HG02973 (cell line): ENCODE data around the gene PSMA6.
"Not testable (repeated sequence)": the region's sequence is repeated elsewhere in the genome, so short reads cannot be mapped to it uniquely, and the experiment has no call there.

Source experiments
- ATAC-seq: cut with Tn5 transposase; IDR thresholded peaks from one replicate; pipeline ENCODE4 v1.9.1; 2021; ENCODE audit warnings: moderate library complexity; ENCODE audit not compliant: unreplicated experiment

PSMA6 gene

DNA sequence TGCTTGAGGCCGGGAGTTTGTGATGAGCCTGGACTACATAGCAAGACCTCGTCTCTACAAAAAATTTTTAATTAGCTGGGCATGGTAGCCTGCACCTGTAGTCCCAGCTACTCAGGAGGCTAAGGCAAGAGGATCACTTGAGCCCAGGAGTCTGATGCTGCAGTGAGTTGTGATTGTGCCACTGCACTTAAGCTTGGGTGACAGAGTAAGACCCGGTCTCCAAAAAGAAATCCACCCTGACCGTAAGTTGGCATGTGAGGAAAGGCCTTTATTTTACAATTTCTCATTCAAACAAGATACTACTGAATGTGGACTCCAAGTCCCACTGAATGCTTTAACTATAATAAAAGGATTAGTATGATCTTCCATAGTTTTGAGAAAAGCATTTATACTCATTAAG is 27.3 kb downstream of the PSMA6 start:
- ATAC-seq: no peak

DNA sequence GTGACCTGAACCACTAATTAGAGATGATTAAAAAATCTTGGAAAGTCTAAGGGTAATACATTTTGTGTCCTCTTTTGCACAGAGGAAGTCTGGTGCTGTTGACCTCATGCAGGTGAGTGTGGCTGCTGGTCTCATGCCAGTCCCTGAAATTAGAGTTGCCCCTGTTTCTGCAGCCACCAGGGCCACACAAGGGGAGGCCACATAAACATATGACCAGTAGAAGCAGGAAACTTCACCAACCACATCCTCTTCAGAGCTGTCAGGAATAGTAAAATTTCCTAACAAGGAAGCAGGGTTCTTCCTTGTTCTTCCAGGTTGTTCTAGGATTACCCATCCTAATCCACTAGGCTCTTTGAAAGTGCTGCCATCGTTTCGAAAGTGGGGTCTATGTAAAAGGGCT is 28.3 kb downstream of the PSMA6 start:
- ATAC-seq: no peak

DNA sequence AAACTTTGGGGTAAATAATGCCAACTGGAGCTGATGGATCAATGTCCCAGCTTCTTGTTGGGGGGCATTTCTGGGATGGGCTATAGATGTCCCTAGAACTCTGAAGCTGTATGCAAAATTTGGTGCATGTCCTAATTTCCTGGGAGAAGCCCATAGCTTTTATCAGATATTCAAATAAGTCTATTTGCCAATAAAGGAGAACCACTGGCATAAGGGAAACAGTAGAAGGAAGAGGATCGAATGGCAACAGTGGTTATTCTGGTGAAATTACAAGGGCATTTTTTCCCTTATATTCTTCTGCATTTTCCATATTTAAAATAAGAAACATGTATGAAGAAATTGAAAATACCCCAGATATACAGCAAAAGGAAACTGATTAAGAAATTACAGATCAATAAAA is 34.2 kb downstream of the PSMA6 start:
- ATAC-seq: no peak

DNA sequence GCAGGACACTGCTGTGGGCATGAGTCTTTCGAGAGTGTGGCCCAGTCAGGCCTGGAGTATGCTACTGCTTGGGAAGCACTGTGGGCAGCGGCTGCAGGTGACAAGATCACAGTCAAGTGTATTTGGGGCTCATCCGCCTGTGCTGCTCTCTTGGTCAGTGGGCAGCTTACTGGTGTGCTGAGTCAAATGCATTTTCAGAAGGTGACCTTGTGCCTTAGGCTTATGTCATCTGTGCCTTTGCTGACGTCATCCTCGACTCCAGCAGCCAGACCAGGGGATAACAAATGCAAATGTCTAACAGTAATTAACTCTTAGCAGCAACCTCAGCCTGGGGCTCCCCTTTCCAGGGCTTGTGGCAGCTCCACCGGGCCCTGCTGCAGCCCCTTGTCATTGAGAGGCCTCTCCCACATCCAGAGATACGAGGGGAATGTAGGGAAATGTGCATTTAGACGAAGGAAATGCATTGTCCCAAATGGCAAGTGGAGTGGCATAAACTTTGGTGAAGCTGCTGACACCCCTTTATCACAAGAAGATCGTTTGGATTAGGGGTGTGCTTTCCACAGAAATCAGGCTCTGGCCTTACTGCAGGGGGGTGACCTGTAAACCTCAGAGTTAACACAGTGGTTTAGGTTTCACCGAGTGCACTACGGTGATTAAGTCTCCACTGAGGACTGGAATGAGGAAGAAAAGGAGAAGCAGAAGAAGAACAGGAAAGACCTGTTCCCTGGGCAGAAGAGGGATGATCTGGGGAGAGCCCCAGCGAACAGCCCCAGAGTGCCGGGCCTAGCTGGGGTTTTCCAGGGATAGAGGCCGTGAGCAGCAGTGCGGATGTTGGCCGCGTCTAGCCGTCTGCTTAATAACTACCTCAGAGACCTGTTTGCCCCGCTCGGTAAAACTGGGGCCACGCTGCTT is 39.7 kb downstream of the PSMA6 start:
- no peak for ATAC-seq

DNA sequence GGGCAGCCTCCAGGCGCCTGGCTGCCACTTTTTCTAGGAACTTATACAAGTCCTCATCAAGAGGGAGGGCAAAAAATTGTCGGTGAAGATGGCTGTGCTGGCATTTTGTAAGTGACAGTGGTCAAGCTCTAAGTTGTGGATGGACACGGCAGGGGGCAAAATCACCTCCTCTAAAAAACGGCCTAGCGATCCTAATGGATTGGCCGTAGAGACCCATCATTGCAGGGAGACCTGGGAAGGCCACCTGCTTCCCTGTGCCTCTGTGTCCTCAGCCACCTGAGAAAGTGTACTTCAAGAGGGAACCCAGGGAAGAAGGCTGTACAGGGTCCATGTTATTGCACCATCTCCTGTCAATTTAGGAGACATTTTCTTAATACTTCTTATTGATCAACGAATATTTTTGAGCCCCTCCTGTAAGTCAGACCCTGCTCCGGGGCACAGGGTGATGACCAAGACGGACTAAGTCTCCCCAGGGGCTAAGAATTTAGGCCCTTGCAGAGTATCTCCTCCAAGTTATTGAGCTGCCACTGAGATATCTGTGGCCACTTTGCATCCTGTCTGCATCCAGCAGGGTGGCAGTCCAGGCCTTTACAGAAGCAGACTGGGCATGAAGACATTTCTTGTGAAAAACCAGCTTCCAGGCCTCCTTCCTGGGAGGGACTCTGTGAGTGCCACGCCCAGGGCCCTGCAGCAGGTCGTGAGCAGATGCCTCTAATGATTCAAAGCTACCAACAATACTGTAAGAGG is 40.5 kb downstream of the PSMA6 start:
- no peak for ATAC-seq

DNA sequence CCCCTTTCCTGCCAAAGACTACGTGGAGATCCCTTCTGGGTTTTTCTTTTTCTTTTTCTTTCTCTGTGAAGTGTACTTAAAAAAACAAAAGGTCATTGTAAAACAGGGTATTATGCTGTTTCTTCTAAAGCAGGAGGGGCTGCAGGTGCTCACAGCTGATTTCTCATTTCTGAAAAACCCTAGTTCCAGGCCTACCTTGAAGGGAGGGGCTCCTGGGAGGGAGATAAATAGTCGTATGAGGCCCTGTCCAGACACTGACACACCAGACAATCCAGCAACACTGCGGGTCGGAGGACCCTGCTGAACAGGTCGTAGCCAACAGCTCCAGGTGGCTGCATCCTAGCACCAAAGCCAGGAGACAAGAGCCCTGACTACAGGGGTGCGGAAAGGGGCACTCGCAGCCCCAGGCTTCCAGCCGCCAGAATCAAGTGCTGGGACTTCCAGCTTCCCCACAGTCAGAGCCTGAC is 41.1 kb downstream of the PSMA6 start:
- no peak for ATAC-seq

DNA sequence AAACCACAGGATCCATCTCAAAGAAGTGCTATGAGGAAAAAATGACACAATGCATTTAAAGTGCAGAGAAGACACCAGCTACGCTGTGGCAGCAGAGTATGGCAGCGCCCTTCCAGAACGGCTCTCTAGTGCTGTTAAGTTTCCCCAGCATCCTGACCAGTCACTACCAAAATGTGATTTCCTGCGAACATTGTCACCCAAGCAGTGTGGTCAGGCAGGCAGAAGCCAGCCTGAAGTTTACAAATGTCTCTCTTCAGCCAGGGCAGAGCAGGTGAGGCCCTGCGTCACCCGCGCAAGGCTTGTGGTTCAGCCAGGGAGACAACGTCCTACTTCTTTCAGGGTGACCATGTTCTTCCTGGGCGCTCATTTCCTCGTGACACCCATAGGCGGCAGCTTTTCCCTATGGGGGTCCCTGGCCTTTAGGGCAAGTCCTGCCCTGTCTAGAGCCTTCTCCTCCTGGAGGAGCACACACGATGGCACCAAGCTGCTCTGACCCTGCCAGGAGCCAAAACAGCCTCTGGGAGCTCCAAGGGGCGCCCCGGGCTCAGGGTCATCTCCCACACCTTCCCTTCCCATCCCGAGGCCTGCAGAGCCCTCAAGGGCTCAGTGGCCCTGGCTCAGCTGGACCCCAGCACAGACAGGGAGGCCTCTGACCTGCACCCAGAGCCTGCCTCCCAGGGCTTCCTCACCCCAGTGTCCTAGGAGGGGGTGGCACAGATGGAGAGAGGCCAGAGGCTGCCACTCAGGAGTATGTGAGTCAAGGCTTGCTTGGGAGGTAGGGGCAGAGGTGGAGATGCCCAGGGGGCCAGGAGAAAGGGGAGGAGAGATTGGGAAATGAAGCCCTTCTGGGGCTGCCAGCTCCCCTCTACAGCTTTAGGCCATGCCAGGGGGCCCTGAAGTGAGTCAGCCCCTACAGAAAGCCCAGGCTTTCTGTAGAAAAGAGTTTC is 41.9 kb downstream of the PSMA6 start:
- ATAC-seq: no peak

DNA sequence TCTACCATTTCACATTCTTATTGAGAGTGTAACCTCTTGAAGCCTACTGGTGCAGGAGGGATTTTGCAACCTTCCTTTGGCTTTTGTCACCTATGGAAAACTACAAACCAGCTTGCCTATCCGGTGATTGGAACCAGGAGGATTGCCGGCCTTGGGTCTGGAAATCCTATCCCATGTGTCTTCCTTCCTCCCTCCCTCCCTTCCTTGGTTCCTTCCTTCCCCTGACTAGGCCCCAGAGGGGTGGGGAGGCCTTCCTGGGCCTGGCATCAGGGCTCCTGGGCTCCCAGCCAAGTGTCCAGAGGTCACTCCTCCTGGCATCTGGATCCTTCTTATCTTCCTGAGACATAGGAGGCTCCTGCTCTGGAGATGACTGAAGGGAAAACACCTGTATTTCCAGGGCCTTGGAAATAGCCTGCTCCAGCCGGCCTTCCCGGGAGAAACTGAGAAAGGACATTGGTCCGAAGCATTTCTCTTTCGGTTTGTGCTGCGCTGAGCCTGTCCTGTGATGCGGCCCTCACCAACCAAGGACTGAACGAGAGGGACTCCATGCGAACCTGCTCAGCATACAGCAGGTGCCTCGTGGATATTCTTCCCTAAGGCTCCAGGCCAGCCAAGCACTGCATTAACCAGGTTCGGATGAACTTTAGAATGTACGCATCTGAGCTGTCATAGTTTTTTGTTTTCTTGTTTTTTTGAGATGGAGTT is 43.4 kb downstream of the PSMA6 start:
- no peak for ATAC-seq

DNA sequence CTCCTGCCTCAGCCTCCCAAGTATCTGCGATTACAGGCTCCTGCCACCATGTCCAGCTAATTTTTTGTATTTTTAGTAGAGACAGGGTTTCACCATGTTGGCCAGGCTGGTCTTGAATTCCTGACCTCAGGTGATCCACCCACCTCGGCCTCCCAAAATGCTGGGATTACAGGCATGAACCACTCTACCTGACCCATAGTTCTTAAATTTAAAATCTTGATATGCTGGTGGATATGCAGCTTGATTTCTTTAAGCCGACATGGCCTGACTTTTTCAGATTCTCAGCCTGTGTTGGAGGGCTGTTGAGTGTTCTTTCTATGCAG is 44.0 kb downstream of the PSMA6 start:
- not testable (repeated sequence) for ATAC-seq

DNA sequence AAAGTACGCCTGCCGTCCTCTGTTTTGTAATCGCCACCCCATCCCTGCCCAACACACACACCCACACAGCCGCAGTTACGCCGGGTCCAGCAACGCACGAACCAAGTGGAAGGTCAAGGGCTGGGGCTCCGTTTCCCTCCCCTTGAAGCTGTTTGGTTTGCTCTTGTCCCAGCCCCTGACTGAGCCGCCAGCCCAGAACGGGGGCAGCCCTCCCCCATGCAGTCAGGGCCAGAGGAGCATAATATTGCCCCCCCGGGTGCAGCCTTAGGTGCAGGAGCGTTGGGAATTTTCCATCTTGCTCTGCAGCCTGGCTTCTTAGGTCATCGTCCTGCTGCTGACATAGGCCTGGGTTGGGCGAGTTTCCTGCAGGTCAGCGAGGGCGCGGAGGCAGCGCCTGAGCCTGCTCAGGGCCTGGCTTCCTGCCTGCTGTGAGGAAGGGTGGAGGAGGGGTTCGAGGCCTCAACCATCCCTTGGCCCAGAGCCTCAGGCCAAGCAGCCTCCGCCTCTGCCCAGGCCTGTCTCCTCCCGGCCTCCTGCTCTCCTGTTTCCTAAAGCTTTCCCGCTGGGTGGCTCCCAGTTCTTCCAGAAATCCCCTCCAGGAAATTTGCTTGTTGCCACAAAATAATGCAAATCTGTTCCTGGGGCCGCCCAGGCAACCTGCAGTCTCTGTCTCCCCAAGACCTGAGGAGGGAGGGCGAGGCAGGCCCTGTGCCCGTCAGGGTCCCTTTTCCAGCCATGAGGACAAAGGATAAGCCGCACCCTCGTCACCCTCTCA is 44.5 kb downstream of the PSMA6 start:
- ATAC-seq: no peak

DNA sequence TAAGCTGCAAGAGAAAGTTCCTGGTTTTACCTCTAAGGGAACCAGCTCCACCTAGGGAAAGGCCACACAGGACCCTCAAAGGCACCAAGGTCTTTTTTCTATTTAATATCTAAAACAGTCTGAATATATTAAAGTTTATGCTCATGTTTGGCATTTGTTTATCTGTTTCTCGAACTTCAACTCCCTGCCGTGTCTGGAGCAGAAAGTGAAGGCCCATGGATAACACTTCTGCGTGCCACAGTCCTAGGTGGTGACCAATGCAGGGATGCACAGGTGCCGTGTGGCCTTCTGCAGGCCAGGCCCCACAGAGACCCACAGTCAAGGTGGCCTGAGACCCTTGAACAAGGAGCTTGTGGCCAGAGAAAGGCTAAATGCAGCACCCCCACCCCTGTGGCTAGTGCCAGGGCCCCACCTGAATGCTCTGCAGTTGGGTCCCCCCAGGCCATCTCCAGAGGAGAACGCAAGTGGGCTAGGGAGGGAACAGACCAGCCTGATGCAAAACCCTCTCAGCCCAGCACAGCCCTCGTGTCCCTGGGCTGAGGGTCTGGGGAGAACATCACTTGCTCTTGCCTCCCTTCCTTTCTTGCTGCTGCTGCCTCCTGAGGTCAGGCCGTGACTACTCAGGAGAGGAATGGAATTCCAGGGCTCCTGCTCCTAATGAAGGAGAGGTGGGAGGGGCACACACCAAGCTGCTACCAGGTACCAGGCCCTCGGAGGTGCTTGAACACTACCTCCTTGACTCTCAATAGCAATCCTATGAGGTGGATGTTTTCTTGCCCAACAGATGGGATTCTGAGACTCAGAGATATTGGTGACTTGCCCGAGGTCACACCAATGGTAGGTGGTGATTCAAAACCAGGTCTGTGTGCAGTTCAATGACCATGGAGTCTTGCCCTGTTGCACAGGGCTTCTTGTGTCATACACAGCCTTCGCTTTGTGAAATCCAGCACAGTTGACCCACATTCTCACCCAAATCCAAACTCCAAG is 45.4 kb downstream of the PSMA6 start:
- no peak for ATAC-seq

DNA sequence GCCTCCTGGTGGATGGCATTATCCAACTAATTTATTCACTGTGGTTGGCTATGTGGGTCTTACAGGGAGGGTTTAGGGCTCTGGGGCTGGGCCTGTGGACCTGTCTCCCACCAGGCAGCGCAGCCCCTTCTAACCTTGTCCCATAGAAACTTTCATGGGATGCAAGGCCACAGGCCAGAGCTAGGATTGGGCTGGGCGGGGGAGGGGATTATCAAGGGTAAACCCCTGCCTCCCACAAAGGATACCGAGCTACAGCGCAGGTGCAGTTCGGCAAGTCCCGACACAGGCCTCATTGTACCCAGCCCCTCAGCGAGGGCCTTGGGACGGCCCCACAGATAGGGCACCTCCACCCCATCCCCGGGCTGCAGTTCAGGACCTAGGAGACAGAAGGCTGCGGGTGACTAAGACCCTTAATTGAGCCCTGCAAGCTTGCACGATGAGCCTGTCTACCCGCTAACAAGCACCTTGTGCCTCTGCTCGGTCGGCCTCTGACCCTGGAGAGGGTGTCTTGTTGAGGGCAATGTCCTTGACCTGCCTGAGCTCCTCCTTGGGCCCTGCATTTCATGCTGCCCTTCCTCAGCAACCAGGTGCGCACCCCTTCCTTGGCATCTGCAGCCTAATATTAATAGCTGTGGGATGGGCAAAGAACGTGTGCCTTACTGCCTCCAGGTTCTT is 46.7 kb downstream of the PSMA6 start:
- ATAC-seq: no peak

DNA sequence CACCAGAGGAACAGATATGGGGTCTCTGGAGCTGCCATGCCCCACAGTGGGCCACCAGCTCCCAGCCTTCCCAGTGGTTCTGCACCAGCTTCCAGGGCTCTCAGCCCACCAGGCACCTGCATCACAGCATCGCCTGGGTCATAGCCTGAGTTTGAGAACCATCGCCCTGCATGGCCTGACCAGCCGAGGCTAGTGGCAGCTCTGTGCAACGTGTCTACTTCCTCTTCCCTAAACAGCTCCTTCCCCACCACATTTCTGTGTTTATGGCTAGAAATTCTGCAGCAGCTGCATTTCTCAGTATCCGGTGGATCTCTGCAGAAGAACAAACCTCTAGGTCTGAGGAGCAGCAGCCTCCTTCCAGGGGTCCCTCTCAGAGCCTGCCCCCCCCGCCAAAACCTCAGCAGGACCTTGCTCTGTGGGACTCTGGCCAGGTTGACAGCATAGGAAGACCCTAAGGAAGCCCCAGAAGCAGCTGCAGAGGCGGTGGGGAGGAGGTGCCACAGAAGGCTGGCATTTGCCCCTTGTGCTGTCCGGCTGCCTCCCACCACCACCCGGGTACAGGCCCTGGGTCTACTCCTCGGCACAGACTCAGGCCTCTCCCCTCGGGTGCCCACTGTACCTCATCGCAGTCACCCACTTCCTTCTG is 47.7 kb downstream of the PSMA6 start:
- no peak for ATAC-seq

DNA sequence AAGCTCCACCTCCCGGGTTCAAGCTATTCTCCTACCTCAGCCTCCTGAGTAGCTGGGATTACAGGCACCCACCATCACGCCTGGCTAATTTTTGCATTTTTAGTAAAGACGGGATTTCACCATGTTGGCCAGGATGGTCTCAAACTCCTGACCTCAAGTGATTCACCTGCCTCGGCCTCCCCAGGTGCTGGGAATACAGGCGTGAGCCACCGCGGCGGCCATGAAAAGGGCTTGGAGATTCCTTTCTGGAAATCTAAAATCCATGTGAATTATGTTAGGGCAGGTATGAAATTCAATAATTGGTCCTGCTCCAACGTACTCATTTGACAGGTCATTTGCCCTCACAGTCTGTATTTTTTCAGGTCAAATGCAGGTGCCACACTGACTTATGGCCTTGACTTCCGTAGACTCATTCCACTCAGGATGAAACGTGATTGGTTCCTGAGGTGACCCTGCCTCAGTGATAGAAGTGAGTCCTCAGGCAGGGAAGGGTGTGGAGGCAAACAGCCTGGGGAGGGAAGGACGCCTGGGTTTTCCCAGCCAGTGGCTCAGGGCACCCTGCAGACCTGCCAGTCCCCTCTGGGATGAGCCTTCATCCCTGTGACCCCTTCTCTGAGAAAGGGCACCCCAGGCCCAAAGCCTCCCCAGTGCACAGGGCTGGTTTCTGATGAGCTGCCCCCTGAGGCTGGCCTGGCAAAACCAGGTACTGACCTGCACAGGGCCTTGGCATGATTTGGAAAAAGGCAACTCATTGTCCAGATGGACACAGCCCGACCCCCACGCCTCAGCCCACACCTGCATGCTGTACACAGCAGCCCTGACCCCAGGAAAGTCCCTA is 48.7 kb downstream of the PSMA6 start:
- ATAC-seq: no peak

DNA sequence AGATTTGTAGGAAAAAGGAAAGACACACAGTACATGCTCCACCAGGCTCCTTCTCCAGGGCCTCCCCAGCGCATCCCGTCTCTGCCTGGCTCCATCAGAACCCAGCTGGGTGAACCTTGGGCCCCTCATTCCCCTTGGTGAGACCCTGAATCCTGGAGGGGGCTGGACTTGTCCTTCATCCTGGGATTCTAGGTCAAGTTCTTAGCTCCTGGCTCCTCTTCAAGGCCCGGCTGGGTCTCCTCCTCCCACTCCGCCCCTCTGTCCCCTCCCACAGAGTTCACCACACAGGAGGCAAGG is 49.2 kb downstream of the PSMA6 start:
- ATAC-seq: no peak

DNA sequence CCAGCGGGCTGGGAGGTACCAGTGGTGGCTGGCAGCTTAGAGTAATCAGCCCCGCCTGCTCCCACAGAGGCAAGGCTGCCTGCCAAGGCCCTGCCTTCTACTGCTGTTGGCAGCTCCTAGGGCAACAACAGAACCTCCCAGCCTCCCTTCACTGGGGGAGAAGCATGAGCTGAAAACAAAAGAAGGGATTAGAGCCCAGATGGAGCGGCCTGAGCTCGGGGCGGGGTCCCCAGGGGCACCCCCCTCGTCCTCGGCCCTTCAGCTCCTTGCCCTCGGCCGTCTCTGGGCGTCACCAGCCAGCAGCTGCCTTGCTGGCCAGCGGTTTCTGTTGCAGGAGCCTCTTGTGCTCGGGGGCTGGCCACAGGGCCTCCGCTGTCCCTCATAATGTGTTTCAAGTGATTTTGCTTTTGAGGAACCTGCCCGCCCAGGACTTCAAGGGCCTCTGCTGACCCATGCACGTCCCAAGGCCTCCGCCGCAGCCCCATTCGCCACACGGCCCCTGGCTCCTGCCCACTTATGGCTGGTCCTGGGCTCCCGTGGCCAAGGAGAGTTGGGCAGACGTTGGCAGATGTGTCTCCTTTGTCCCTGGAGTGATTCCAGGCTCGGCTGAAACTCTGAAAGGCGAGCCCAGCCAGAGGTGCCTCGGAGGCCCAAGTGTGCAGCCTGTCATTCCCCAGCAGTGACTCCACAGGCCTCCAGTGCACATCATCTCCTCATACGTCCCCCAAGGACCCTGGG is 49.7 kb downstream of the PSMA6 start:
- ATAC-seq: no peak
